Measurements from ENCODE around the gene CTDSP2.

DNA sequence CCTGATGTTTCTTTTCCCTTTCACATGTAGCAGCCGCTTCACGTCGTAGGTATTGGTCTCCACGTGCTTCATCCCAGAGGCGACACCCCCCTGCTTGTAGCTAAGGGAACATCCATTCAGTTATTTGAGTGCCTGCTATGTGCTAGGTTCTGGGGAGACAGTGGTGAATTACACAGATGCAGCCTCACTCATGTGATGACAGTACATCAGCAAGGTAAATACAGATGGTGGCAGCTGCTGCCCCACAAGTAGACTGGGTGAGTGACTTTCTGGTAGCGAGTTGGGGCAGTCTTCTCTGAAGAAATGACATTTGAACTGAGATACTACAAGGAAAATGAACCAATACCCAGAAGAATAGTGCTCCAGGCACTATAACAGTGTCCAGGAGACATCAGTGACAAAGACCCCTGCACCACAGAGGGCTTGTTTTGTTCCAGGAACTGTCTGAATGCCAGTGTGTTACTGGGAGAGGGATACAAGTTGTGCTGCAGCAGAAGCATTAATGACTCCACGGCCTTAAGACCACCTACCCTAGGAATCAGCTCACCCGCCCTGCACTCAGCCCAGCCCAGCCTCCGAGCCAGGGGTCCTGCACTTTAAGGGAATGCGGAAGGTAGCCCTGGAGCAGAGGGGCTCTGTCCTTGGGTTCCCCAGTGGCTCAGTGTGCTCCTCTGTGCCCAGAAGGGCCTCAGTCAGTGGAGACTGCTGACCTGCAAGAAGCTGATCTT is 35.3 kb downstream of the CTDSP2 start:
- TF ChIP-seq POLR2A (IDR thresholded peaks at IDR 0.05) (no peak), POLR2AphosphoS5 (IDR thresholded peaks at IDR 0.05) (no peak)
- TF ChIP-seq, protein P1, sequence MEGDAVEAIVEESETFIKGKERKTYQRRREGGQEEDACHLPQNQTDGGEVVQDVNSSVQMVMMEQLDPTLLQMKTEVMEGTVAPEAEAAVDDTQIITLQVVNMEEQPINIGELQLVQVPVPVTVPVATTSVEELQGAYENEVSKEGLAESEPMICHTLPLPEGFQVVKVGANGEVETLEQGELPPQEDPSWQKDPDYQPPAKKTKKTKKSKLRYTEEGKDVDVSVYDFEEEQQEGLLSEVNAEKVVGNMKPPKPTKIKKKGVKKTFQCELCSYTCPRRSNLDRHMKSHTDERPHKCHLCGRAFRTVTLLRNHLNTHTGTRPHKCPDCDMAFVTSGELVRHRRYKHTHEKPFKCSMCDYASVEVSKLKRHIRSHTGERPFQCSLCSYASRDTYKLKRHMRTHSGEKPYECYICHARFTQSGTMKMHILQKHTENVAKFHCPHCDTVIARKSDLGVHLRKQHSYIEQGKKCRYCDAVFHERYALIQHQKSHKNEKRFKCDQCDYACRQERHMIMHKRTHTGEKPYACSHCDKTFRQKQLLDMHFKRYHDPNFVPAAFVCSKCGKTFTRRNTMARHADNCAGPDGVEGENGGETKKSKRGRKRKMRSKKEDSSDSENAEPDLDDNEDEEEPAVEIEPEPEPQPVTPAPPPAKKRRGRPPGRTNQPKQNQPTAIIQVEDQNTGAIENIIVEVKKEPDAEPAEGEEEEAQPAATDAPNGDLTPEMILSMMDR (IDR thresholded peaks at IDR 0.05), result no peak

Measured in sigmoid colon (tissue), 4 donors.